Common myeloid progenitor, CD34-positive (primary cell): ENCODE measurements around the gene CABLES1.

Source experiments
- CTCF ChIA-PET: fragments of 350-600 bp; sonication (Branson Sonifier 250); formaldehyde crosslinking; loops from one replicate; lab custom pipeline; 2021; ENCODE audit warnings: antibody characterized with exemption; lab: Charles Lee
- POLR2A ChIA-PET: fragments of 350-600 bp; sonication (Branson Sonifier 250); formaldehyde crosslinking; loops from one replicate; lab custom pipeline; 2021; ENCODE audit warnings: antibody characterized with exemption; lab: Charles Lee
- DNase-seq, 3 donors: peaks; one replicate each; pipeline versions ENCODE4 v3.0.0 to v3.0.0-alpha.2; 2013
- H3K27ac ChIP-seq, 2 experiments: 1 replicate in 1 of 2; 2 replicates in 1 of 2; pipeline ENCODE4 v1.7.0; 2013; ENCODE audit warnings: inconsistent platforms in 2 of 2, low read length in 2 of 2, mild to moderate bottlenecking in 2 of 2, low read depth in 1 of 2, moderate library complexity in 1 of 2; ENCODE audit not compliant: severe bottlenecking in 2 of 2, insufficient read depth in 1 of 2, poor library complexity in 1 of 2
- H3K27me3 ChIP-seq, 5 experiments: replicated peaks in 2 of 5; 1 replicate in 3 of 5; 2 replicates in 2 of 5; pipeline versions ENCODE4 v1.6.1 to v1.7.0; 2013; ENCODE audit warnings: low read length in 4 of 5, mild to moderate bottlenecking in 2 of 5, moderate library complexity in 2 of 5, inconsistent platforms in 1 of 5; ENCODE audit not compliant: insufficient read depth in 5 of 5, control insufficient read depth in 4 of 5
- H3K36me3 ChIP-seq, 4 experiments: 1 replicate in 2 of 4; 2 replicates in 2 of 4; pipeline versions ENCODE4 v1.6.1 to v1.7.0; 2013; ENCODE audit warnings: low read length in 3 of 4, control low read depth in 1 of 4, mild to moderate bottlenecking in 1 of 4; ENCODE audit not compliant: control insufficient read depth in 4 of 4, insufficient read depth in 4 of 4
- H3K4me1 ChIP-seq, 4 experiments: 1 replicate in 3 of 4; 2 replicates in 1 of 4; pipeline versions ENCODE4 v1.6.1 to v1.7.1; 2013; ENCODE audit warnings: low read length in 3 of 4, mild to moderate bottlenecking in 3 of 4, control low read depth in 1 of 4, inconsistent platforms in 1 of 4, moderate library complexity in 1 of 4; ENCODE audit not compliant: control insufficient read depth in 4 of 4, insufficient read depth in 4 of 4; ENCODE audit errors: control extremely low read depth in 1 of 4
- H3K4me3 ChIP-seq, 7 experiments: 1 replicate in 4 of 7; 2 replicates in 3 of 7; pipeline versions ENCODE4 v1.5.1 to v1.7.0; 2013; ENCODE audit warnings: mild to moderate bottlenecking in 7 of 7, low read length in 6 of 7, moderate library complexity in 6 of 7, inconsistent platforms in 2 of 7, low read depth in 2 of 7, control low read depth in 1 of 7; ENCODE audit not compliant: insufficient read depth in 4 of 7, control insufficient read depth in 1 of 7; ENCODE audit errors: extremely low read depth in 1 of 7
- H3K9me3 ChIP-seq, 5 experiments: 1 replicate in 4 of 5; 2 replicates in 1 of 5; pipeline versions ENCODE4 v1.6.1 to v1.7.1; 2013; ENCODE audit warnings: low read length in 4 of 5, mild to moderate bottlenecking in 2 of 5, inconsistent platforms in 1 of 5, low read depth in 1 of 5, moderate library complexity in 1 of 5; ENCODE audit not compliant: control insufficient read depth in 4 of 5, insufficient read depth in 2 of 5; ENCODE audit errors: control extremely low read depth in 1 of 5
- WGBS: methylation state at CpG from one replicate; pipeline ENCODE4 v1.1.5; 2013; ENCODE audit not compliant: insufficient coverage; 5-methylcytosine and 5-hydroxymethylcytosine counted together

Gene CABLES1

GRCh38 chr18:23145621-23146020 is 10.3 kb downstream of the CABLES1 start:
- DNase-seq: peak in 1 of 3 donors; percentile 45
- H3K27me3 ChIP-seq: no peaks in the 10 kb centered on the region
- ChIA-PET POLR2A (no interaction called here), CTCF (interaction anchor here (0.9 to 3.9 kb wide), 6 partner anchors 9 to 114 kb away, joined by 3 to 17 read pairs (median 4); partner anchors contain the start of gene CABLES1)
- H3K27ac ChIP-seq: no peak overlapping the region
- H3K36me3 ChIP-seq: peaks cover 0 to 4% (median 2%) of the 10 kb centered on the region in 4 experiments
- peaks cover 8 to 57% (median 52%) of the 10 kb centered on the region in 4 experiments for H3K4me1 ChIP-seq
- H3K9me3 ChIP-seq: no peaks in the 10 kb centered on the region
- 37% methylated on average over 2 of the region's 5 CpGs for WGBS
- H3K4me3 ChIP-seq: no peak overlapping the region

GRCh38 chr18:23146861-23147469 is 11.7 kb downstream of the CABLES1 start:
- H3K36me3 ChIP-seq: peaks cover 0 to 4% (median 2%) of the 10 kb centered on the region in 4 experiments
- DNase-seq: no peak
- no peaks in the 10 kb centered on the region for H3K9me3 ChIP-seq
- CTCF ChIA-PET: interaction anchor here (2.4 to 3.9 kb wide), 3 partner anchors 10 to 115 kb away, joined by 8 to 17 read pairs (median 12); partner anchors contain the start of gene CABLES1
- POLR2A ChIA-PET: no interaction called here
- H3K4me3 ChIP-seq: no peak overlapping the region
- peaks cover 3 to 43% (median 38%) of the 10 kb centered on the region in 4 experiments for H3K4me1 ChIP-seq
- H3K27ac ChIP-seq: no peak overlapping the region
- 93% methylated on average over 3 of the region's 11 CpGs for WGBS
- no peaks in the 10 kb centered on the region for H3K27me3 ChIP-seq

DNA sequence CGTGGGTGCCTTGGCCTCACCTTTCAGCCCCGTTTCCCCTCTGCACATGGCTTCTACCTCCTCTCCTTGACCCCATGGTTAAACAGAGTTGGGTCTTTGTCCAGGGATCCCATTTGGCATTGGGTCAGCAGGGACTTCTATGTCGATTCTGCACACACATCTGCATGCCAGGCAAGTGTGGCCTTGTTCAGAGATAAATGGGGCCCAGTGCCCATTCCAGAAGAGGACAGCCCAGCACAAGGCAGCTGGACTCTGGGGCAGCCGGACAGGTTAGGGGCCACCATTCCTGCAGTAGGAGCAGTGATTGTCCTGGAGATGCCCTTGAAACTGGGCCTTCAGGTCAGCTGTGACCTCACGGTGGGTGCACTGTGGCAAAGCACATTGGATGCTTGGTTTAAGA is 13.1 kb downstream of the CABLES1 start:
- peaks cover 0 to 4% (median 2%) of the 10 kb centered on the region in 4 experiments for H3K36me3 ChIP-seq
- no peak overlapping the region for H3K27ac ChIP-seq
- no peaks in the 10 kb centered on the region for H3K9me3 ChIP-seq
- peaks cover 0 to 29% (median 24%) of the 10 kb centered on the region in 4 experiments for H3K4me1 ChIP-seq
- CTCF ChIA-PET: interaction anchor here (2.5 to 3.9 kb wide), 2 partner anchors 11 to 13 kb away, joined by 12 to 17 read pairs; partner anchors contain the start of gene CABLES1
- POLR2A ChIA-PET: no interaction called here
- no peak for DNase-seq
- H3K4me3 ChIP-seq: no peak overlapping the region
- WGBS: 100% methylated on average over 4 of the region's 5 CpGs
- no peaks in the 10 kb centered on the region for H3K27me3 ChIP-seq

- Histone ChIP-seq H3K4me3 (no peak overlapping the region), H3K4me1 (peaks cover 0 to 17% (median 12%) of the 10 kb centered on the region in 4 experiments), H3K36me3 (peaks cover 0 to 4% (median 3%) of the 10 kb centered on the region in 4 experiments), H3K9me3 (no peaks in the 10 kb centered on the region), H3K27ac (no peak overlapping the region), H3K27me3 (no peaks in the 10 kb centered on the region)
- no peak for DNase-seq
- ChIA-PET CTCF (interaction anchor here (1.2 kb wide), 1 partner anchor 18 kb away, joined by 3 read pairs; no protein-coding TSS in a partner anchor), POLR2A (interaction anchor here (0.5 kb wide), 1 partner anchor 288 kb away, joined by 3 read pairs; a partner anchor contains a TSS)
- WGBS: 98% methylated on average over 10 of the region's 10 CpGs
Measured at GRCh38 chr18:23149570-23149969, 14.3 kb downstream of the CABLES1 start.

DNA sequence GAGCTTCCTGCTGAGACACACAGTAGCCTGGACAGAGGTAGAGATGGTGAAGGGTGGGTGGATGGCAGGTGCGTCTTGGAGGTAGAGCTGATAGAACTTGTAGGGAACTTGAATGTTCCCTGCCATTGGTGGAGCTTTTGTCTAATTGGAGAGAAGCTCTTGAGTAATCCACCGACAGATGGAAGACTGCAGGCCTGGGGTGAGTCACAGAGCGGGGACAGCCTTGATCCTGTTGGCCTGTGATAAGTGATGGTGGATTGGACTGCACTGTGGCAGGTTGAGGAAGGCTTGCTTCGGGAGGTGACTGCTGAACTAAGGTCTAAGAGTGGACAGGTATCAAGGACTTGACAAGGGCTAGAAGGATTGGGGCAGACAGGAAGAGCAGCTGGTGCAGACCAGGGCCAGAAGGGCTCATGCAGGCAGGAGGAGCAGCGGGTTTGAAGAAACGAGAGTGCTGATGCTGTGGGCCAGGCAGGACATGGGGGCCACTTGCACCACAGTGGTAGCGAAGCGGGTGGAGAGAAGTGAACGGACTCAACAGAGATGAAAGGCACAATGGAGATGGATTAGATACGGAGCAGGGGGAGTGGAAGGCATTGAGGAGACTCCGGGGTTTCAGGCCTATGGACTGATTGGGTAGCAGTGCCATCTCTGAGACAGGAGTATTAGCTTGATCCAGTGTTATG is 16.3 kb downstream of the CABLES1 start:
- CTCF ChIA-PET: interaction anchor here (0.6 to 1.1 kb wide), 3 partner anchors 17 to 44 kb away, joined by 3 read pairs; no protein-coding TSS in a partner anchor
- peaks cover 0 to 2% (median 1%) of the 10 kb centered on the region in 4 experiments for H3K4me1 ChIP-seq
- POLR2A ChIA-PET: interaction anchor here (1.6 to 1.7 kb wide), 2 partner anchors 14 to 15 kb away, joined by 3 to 4 read pairs; no protein-coding TSS in a partner anchor
- no peaks in the 10 kb centered on the region for H3K27me3 ChIP-seq
- 97% methylated on average over 11 of the region's 11 CpGs for WGBS
- H3K27ac ChIP-seq: no peak overlapping the region
- H3K4me3 ChIP-seq: no peak overlapping the region
- H3K36me3 ChIP-seq: peaks cover 0 to 4% (median 3%) of the 10 kb centered on the region in 4 experiments
- peak in 1 of 3 donors; percentile 34 for DNase-seq
- H3K9me3 ChIP-seq: no peaks in the 10 kb centered on the region

DNA sequence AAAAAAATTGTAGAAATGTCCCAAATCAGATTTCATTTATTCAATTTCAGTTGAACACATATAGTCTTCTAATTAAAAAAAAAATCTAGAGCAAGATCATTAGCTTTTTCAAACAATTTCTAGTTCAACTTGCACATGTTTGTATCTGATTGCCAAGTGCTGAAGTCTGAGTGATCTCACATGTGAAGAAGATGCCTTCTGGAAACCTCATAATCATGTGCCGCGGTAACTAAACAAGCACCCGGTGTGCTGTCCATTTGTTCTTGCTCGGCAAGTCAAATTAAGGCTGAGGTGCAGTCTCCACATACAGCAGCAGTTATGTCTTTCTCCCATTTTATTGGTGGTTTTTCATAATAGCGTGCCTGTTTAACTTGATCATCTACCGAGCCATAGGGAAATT is 18.7 kb downstream of the CABLES1 start:
- Histone ChIP-seq H3K36me3 (peaks cover 0 to 4% (median 3%) of the 10 kb centered on the region in 4 experiments), H3K4me1 (no peaks in the 10 kb centered on the region), H3K9me3 (no peaks in the 10 kb centered on the region), H3K27ac (no peak overlapping the region), H3K4me3 (no peak overlapping the region), H3K27me3 (no peaks in the 10 kb centered on the region)
- POLR2A ChIA-PET: no interaction called here
- WGBS: 100% methylated on average over 3 of the region's 6 CpGs
- CTCF ChIA-PET: interaction anchor here (1.7 kb wide), 1 partner anchor 17 kb away, joined by 3 read pairs; no protein-coding TSS in a partner anchor
- no peak for DNase-seq
